ENCODE data around the gene FOXA1. TPM values are rescaled to one million over a fixed set of nuclear protein-coding genes. Genes with fewer than 3 reads are reported as not detected.
A peak's percentile ranks its signal among the peaks of the same experiment; 100 is the strongest.

Gene FOXA1
- total and polyA plus RNA-seq, 2 of the 8 experiments (the other 6 are each of a cell fraction or from before 2014, with no cell fraction given) = 0.08 to 0.20 TPM

DNA sequence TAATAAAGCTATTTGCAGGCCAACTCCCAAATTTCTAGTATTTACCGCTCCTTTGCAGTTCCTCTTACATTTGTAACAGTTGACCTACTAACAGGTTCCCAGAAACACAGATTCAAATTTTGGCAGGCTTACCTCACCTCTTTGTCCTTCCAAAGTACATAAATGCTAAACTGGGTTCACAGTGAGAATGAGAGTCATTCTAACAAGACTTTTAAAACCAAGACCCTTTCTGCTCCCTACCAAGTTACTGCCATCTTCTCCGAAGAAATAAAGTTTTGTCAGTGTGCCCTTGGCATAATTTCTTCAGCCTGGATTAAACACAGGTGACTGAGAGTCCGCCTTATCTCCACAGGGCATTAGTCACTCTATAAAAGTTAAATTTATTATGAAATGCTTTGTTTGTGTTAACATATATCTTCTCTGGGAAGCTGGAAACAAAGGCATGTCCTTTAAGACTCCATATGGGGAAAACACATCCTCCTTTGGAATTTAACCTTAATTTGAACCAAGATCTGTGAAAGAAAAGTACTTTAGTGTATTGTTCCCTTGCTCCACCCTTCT lies 28.2 kb downstream of the FOXA1 start:
- POLR2A ChIA-PET (ENCODE audit: partially characterized antibody) = no interaction called here
- Histone ChIP-seq H3K56ac (replicated peaks; ENCODE audit: insufficient read length, low read depth, low read length) (no peak overlapping the region), H2BK15ac (ENCODE audit: low read length) (no peak overlapping the region)

More for the DNA sequence above, 28.2 kb downstream of the FOXA1 start:
- Histone ChIP-seq H3K4ac (replicated peaks; ENCODE audit: insufficient read length, low read depth, low read length) (no peak overlapping the region), H4K5ac (ENCODE audit: insufficient read length, low read depth, low read length) (no peak overlapping the region), H3K23ac (ENCODE audit: insufficient read length) (no peak overlapping the region), H2BK5ac (ENCODE audit: low read depth, low read length) (no peak overlapping the region), H3K23me2 (ENCODE audit: low read depth, low read length) (no peaks in the 10 kb centered on the region), H2BK20ac (ENCODE audit: low read length) (no peak overlapping the region), H4K91ac (replicated peaks; ENCODE audit: insufficient read length, low read length) (no peak overlapping the region), H3K14ac (ENCODE audit: insufficient read length) (no peak overlapping the region), H4K20me1 (replicated peaks in 1 of 2; ENCODE audit: control insufficient read depth in 1 of 2, insufficient read depth in 2 of 2, low read length in 2 of 2) (no peaks in the 10 kb centered on the region), H4K8ac (ENCODE audit: extremely low read depth, insufficient read depth, low read length) (no peak overlapping the region), H3K4me3 (ENCODE audit: extremely low read depth in 1 of 4, insufficient read depth in 2 of 4, low read depth in 3 of 4, low read length in 4 of 4) (no peak overlapping the region), H3K9ac (replicated peaks in 1 of 4; ENCODE audit: extremely low read depth in 1 of 4, low read depth in 3 of 4, low read length in 3 of 4) (no peak overlapping the region; a peak in 1 of 7 replicates), H3K9me3 (ENCODE audit: insufficient read depth in 2 of 2, low read depth in 1 of 2, low read length in 1 of 2) (no peaks in the 10 kb centered on the region), H3K79me2 (ENCODE audit: control insufficient read depth in 1 of 2, insufficient read depth in 2 of 2, low read length in 2 of 2) (no peaks in the 10 kb centered on the region), H3K4me1 (replicated peaks in 1 of 4; ENCODE audit: control insufficient read depth in 3 of 4, insufficient read depth in 4 of 4, low read length in 3 of 4) (peaks cover 0 to 1% (median 0%) of the 10 kb centered on the region in 4 experiments; a peak in 1 of 7 replicates), H3K4me2 (ENCODE audit: insufficient read depth in 1 of 2, low read depth in 2 of 2, low read length in 2 of 2) (peak overlapping the region in 1 of 2 experiments; percentile 14; a peak in 1 of 4 replicates), H3K27me3 (replicated peaks in 1 of 4; ENCODE audit: control insufficient read depth in 3 of 4, extremely low read depth in 1 of 4, insufficient read depth in 3 of 4, low read length in 3 of 4) (no peaks in the 10 kb centered on the region), H2AK5ac (ENCODE audit: low read depth, low read length) (no peak overlapping the region), H3K27ac (ENCODE audit: low read depth, low read length) (no peak overlapping the region), H3K18ac (ENCODE audit: extremely low read depth, low read length) (no peak overlapping the region), H2BK12ac (ENCODE audit: low read depth, low read length) (no peak overlapping the region), H3K79me1 (ENCODE audit: low read depth, low read length) (no peaks in the 10 kb centered on the region), H2BK120ac (replicated peaks; ENCODE audit: low read depth, low read length) (no peak overlapping the region), H3K36me3 (ENCODE audit: control insufficient read depth in 2 of 4, insufficient read depth in 4 of 4, low read length in 3 of 4) (no peaks in the 10 kb centered on the region), H2AFZ (ENCODE audit: low read length) (no peak overlapping the region)
- whole genome bisulfite sequencing, 2 experiments (ENCODE audit: extremely low coverage in 1 of 2, insufficient coverage in 1 of 2, insufficient read length in 1 of 2, insufficient replicate concordance in 2 of 2, low coverage in 1 of 2, low lambda C conversion rate in 2 of 2, missing lambda C conversion rate in 1 of 2) = 40% methylated on average over 3 of the region's 3 CpGs; no CpG with 5 or more reads in 1 of the 2 experiments
- FAIRE-seq = no peak
- CTCF ChIA-PET (ENCODE audit: partially characterized antibody) = no interaction called here
- DNase-seq (ENCODE audit: low read depth in 1 of 2, low spot score in 2 of 2) = no peak
- TF ChIP-seq SRF (IDR thresholded peaks at IDR 0.05; ENCODE audit: low read depth, low read length) = no peak
- TF ChIP-seq TEAD4 (IDR thresholded peaks at IDR 0.05; ENCODE audit: low read depth, low read length) = no peak
- no peak for TF ChIP-seq SIN3A (conservative IDR thresholded peaks at IDR 0.05 in 1 of 2, IDR thresholded peaks at IDR 0.05 in 1 of 2; ENCODE audit: low read depth in 1 of 2, low read length in 2 of 2)
- no peak for TF ChIP-seq POLR2AphosphoS5 (IDR thresholded peaks at IDR 0.05; ENCODE audit: low read depth, low read length)
- no peak for TF ChIP-seq BCL11A (IDR thresholded peaks at IDR 0.05; ENCODE audit: low read depth in 2 of 2, low read length in 2 of 2)
- TF ChIP-seq, protein P1, sequence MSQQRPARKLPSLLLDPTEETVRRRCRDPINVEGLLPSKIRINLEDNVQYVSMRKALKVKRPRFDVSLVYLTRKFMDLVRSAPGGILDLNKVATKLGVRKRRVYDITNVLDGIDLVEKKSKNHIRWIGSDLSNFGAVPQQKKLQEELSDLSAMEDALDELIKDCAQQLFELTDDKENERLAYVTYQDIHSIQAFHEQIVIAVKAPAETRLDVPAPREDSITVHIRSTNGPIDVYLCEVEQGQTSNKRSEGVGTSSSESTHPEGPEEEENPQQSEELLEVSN (IDR thresholded peaks at IDR 0.05) = no peak
- TF ChIP-seq RAD21 (IDR thresholded peaks at IDR 0.05 in 1 of 2, conservative IDR thresholded peaks at IDR 0.05 in 1 of 2; ENCODE audit: low read depth in 2 of 2, low read length in 2 of 2) = no peak
- no peak for TF ChIP-seq EGR1 (IDR thresholded peaks at IDR 0.05; ENCODE audit: borderline replicate concordance, low read depth, low read length)
